ENCODE measurements around the gene M1AP. TPM values are rescaled to one million over a fixed set of nuclear protein-coding genes. Genes with fewer than 3 reads are reported as not detected.

The M1AP gene
- total RNA-seq, 1 experiment from 2014 or later: 7.6 TPM

DNA sequence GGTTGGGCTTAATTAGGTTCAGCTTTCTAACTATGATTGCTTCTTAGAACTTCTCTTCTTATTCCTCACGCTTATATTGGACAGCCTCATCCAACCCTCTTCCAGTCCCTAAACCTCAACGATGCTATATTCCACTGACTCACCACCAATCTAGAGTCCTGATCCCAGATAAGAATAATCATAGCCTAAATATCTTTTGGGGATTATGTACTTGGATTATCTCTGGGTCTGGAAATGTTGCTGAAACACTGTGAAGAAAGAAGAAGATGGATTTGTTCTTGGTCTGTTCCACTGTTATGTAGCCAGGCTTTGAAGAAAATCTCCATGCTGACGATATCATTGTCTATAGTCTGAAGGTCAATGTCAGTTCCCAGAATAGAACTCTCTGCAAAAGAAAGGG, 66.7 kb downstream of the M1AP start:
- no peak overlapping the region for H2BK5ac ChIP-seq (ENCODE audit: insufficient read length, low read length)
- H3K27me3 ChIP-seq (ENCODE audit: insufficient read depth, low read length): no peaks in the 10 kb centered on the region; the same call in 1 of the 2 replicates
- no peak overlapping the region for H3K27ac ChIP-seq (ENCODE audit: insufficient read length, low read depth, low read length)
- no peak overlapping the region for H2AK5ac ChIP-seq (ENCODE audit: insufficient read length, low read length)
- no peak overlapping the region for H4K91ac ChIP-seq (ENCODE audit: insufficient read length, low read depth, low read length)
- H3K4me2 ChIP-seq (ENCODE audit: insufficient read depth, insufficient read length, low read length): no peak overlapping the region
- H2AFZ ChIP-seq (ENCODE audit: low read length): no peak overlapping the region
- TF ChIP-seq, protein P1, sequence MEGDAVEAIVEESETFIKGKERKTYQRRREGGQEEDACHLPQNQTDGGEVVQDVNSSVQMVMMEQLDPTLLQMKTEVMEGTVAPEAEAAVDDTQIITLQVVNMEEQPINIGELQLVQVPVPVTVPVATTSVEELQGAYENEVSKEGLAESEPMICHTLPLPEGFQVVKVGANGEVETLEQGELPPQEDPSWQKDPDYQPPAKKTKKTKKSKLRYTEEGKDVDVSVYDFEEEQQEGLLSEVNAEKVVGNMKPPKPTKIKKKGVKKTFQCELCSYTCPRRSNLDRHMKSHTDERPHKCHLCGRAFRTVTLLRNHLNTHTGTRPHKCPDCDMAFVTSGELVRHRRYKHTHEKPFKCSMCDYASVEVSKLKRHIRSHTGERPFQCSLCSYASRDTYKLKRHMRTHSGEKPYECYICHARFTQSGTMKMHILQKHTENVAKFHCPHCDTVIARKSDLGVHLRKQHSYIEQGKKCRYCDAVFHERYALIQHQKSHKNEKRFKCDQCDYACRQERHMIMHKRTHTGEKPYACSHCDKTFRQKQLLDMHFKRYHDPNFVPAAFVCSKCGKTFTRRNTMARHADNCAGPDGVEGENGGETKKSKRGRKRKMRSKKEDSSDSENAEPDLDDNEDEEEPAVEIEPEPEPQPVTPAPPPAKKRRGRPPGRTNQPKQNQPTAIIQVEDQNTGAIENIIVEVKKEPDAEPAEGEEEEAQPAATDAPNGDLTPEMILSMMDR (conservative IDR thresholded peaks at IDR 0.05): no peak
- H3K9me3 Mint-ChIP-seq: no peaks in the 10 kb centered on the region
- no peaks in the 10 kb centered on the region; the same call in 1 of the 2 replicates for H3K27me3 Mint-ChIP-seq (ENCODE audit: low read depth)
- no peaks in the 10 kb centered on the region for H3K23me2 ChIP-seq (ENCODE audit: insufficient read length, low read depth, low read length, poor library complexity, severe bottlenecking)
- no peak overlapping the region for H3K18ac ChIP-seq (ENCODE audit: insufficient read length, low read depth, low read length)
- H3K79me1 ChIP-seq (ENCODE audit: insufficient read depth, low read depth, low read length, poor library complexity, severe bottlenecking): no peaks in the 10 kb centered on the region
- no peak overlapping the region for H3K23ac ChIP-seq (ENCODE audit: insufficient read length, low read depth, low read length)
- peaks cover 12 to 16% of the 10 kb centered on the region in 2 experiments for H3K4me1 Mint-ChIP-seq
- no peaks in the 10 kb centered on the region for H3K79me2 ChIP-seq (ENCODE audit: insufficient read depth, low read length)
- no CpG with 5 or more reads among the region's 3 CpGs for WGBS (ENCODE audit: extremely low coverage, insufficient read length, low lambda C conversion rate)
- no peak overlapping the region for H3T11ph ChIP-seq (ENCODE audit: low read length)
- H3K56ac ChIP-seq (ENCODE audit: insufficient read length, low read depth, low read length): no peak overlapping the region
- no peak overlapping the region for H2BK12ac ChIP-seq (ENCODE audit: insufficient read length, low read depth, low read length)
- H3K4ac ChIP-seq (ENCODE audit: low read depth, low read length): no peak overlapping the region
- no peaks in the 10 kb centered on the region for H4K20me1 ChIP-seq (ENCODE audit: control insufficient read depth, insufficient read depth, insufficient read length)
- H3K14ac ChIP-seq (ENCODE audit: insufficient read depth, low read length): no peak overlapping the region
- H4K8ac ChIP-seq (replicated peaks; ENCODE audit: insufficient read length, low read depth, low read length): no peak overlapping the region
- H2BK120ac ChIP-seq (ENCODE audit: low read depth, low read length, poor library complexity, severe bottlenecking): no peak overlapping the region
- DNase-seq: no peak
- no peak overlapping the region for H3K4me3 Mint-ChIP-seq
- H2BK15ac ChIP-seq (ENCODE audit: low read depth, low read length): no peak overlapping the region
- H3K36me3 Mint-ChIP-seq (ENCODE audit: insufficient read depth in 1 of 3, low read depth in 3 of 3): no peaks in the 10 kb centered on the region
- H3K27ac Mint-ChIP-seq: no peak overlapping the region
- H3K9ac ChIP-seq (ENCODE audit: extremely low read depth, insufficient read length, low read length): no peak overlapping the region
- H3K9me3 ChIP-seq (ENCODE audit: control insufficient read depth, low read depth, low read length): no peaks in the 10 kb centered on the region
- peaks cover 5% of the 10 kb centered on the region; the same call in 1 of the 2 replicates for H3K4me1 ChIP-seq (ENCODE audit: insufficient read depth, low read length)
- H2BK20ac ChIP-seq (ENCODE audit: low read depth, low read length, poor library complexity, severe bottlenecking): no peak overlapping the region
- no peak overlapping the region for H4K5ac ChIP-seq (ENCODE audit: insufficient read length, low read depth, low read length)
